Measurements from ENCODE around the gene GATC. TPM values are rescaled to one million over a fixed set of nuclear protein-coding genes. Genes with fewer than 3 reads are reported as not detected.

The GATC gene
- total RNA-seq, 1 donor from 2014 or later = 12.3 TPM

DNA sequence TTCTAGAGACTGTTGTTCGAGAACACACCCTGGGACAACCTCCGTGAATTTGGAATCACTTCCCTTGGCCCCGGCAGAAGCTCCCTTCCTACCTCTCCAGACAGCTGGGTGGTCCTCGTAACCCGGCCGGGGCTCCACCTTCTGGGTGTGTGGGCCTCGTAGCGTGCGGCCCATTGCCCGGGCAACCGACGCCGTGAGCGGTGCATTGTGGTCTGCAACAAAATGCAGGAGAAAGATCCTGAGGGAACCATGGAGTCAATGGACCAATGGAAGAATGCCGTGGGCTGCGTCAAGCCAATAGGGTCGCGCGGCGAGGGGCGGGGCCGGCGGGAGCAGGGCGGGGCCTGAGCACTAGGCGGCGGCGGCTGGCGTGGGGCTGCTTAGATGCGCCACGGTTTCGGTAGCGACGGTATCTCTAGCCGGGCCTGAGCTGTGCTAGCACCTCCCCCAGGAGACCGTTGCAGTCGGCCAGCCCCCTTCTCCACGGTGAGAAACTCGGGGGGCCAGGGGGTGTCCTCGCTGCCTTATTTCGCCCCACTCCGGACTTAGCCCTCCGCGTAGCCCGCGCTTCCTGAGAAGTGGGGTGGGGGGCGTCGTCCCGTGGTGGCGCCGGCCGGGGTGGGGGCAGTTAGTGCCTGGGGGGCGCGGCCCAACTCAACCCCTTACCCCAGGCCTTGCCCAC lies 49.6 kb downstream of the GATC start, which contains the start of gene DYNLL1:
Gene DYNLL1 (plus strand): TSS at position 383 of the 682 bp plus-strand sequence. CDS start 309 bp downstream, outside the sequence.
- DNase-seq (ENCODE audit: low read depth) = peak; percentile 97

DNA sequence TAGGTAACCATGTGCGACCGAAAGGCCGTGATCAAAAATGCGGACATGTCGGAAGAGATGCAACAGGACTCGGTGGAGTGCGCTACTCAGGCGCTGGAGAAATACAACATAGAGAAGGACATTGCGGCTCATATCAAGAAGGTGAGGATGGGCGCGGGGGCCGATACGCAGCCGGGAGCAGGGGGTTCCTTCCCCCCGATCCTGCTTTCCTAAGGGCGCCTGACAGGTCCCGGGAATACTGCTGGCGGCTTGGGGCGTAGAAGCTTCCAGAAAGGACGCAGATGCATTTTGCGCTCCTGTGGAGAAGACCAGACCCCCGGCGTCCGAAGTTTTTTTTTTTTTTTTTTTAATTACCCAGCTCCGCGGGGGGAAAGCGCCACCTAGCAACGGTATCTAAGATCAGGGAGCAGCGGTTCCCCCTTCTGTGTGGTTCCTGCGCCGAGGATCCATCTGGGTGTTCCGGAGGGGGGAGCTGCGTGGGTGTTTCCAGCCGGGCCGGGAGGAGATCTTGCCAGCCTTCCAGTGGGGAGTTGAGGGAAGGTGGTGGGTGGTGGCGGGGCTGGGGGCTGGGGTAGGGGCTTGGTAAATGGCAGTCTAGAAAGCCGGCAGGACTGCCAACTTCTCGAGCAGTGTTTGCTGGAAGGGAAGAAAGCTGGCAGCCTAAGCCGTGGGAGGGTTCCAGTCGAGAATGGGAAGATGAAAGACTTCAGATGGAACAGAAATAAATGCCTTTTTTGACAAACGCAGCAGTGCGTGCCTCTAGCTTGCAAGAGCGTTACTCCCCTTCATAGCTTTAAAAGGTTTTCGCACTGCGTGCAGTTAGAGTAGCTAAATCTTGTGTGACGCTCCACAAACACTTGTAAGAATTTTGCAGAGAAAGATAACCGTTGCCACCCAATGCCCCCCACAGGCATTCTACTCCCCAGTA lies 50.4 kb downstream of the GATC start:
- DNase-seq (ENCODE audit: low read depth) = peak; percentile 68

DNA sequence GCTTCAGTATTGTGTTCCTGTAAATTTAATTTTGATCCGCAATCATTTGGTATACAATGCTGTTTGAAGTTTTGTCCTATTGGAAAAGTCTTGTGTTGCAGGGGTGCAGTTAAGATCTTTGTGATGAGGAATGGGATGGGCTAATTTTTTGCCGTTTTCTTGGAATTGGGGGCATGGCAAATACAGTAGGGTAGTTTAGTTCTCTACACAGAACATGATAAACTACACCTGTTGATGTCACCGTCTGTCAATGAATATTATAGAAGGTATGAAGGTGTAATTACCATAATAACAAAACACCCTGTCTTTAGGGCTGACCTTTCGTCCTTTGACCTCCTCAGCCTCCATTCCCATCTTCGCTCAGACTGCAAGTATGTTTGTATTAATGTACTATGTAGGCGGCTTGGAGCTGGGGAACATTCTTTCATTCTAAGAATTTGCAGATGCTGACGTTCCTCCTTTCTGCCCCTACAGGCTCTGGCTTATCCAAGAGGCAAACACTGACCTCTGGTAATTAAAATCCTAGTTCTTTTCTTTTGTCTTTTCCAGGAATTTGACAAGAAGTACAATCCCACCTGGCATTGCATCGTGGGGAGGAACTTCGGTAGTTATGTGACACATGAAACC lies 51.4 kb downstream of the GATC start:
- DNase-seq (ENCODE audit: low read depth) = no peak

DNA sequence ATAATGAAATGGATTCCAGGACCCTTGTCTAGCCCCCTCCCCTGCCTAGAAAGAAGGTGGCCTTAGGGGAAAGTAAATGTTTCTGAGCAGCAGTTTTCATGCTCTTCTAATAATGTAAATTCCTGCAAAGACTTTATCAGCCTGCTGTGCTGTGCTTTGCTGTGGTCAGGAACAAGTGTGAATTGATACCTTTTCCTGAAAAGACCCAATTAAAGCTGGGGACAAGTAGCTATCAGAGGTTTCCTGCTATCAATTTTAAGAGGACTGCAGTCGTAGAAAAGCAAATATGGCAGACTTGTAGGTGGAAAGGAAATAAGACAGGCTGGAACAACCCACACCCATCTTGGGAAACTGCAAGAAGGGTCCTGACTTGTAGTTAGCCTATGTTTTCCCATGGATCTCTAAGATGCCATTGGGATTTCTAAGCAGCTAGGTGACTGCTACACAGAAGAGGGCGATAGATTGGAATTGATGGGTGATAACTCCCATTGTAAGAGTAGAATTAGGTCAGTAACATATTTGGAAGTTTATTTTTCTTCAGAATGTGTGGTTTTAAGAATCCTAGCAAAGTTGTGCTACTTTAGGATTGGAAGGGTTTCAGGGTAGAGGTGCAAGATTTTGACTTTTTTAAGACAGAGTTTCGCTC lies 52.7 kb downstream of the GATC start:
- no peak for DNase-seq (ENCODE audit: low read depth)

DNA sequence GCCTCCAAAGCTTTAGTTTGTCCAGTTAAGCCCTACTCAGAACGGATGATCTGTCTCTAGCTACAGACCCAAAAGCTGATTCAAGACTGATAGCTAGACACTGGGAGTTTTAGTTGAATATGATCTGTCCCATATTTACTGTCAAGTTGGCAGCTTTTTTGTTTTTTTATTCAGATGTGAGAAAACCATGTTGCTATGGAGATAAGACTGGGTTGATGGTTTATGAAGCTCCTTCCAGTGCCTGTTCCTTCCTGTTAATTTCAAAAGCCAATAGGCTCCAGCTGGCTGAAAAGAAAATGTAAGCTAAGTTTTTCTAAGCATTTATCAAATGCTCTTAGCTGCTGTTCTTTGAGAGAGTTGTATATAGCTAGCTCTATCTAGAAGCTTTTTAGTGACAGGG lies 54.3 kb downstream of the GATC start:
- DNase-seq (ENCODE audit: low read depth) = peak; percentile 16

DNA sequence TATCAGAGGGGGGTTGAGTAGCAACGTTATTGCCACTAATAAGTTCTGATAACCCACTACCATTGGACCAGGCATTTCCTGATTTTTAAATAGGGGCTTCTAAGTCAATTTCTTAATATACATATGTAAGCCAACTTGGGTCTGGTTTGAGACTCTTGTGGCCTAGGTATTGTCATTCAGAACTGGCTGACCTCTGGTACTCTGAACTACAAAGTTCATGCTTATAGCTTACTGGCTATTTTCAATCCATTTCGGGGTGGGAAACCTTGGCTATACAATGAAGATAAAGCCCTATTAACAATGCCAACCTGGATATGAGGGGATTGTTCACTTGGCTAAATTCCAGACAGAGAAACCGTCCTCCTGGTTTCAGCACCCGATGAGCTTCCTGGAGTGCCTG lies 58.3 kb downstream of the GATC start:
- no peak for DNase-seq (ENCODE audit: low read depth)

DNA sequence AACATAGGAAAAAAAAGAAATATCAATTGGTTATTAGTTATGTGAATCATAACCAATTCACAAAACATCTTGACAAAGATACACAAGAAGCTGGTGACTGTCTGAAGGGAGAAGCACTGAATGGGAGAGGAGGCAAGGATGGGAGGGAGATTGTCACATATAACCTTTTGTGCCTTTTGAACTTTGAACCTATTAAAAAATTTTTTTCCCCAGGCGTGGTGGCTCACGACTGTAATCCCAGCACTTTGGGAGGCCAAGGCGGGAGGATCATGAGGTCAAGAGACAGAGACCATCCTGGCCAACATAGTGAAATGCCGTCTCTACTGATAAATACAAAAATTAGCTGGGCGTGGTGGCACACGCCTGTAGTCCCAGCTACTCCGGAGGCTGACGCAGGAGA lies 62.3 kb downstream of the GATC start:
- DNase-seq (ENCODE audit: low read depth) = no peak

Other genes with a start within 250 kb of the GATC start
- 2,822 and 3,245 TPM in 2 replicates for gene RPLP0, start 245.3 kb upstream of the GATC start, total RNA-seq
- gene PXN, start 180.7 kb upstream of the GATC start, total RNA-seq = 98.8 and 128 TPM in 2 replicates
- gene RNU4-2, start 154.5 kb upstream of the GATC start, total RNA-seq = not detected in 2 replicates
- gene RNU4-1, start 153.2 kb upstream of the GATC start, total RNA-seq = not detected in 2 replicates
- gene SIRT4, start 144.1 kb upstream of the GATC start, total RNA-seq = 4.5 and 5.6 TPM in 2 replicates
- gene PLA2G1B, start 118.7 kb upstream of the GATC start, total RNA-seq = not detected in 2 replicates
- 0.35 TPM in 1 of 2 replicates, not detected in the other for gene MSI1, start 77.3 kb upstream of the GATC start, total RNA-seq
- gene COX6A1, start 8.3 kb upstream of the GATC start, total RNA-seq = 281 and 325 TPM in 2 replicates
- 57.0 and 61.0 TPM in 2 replicates for gene TRIAP1, start 60 bp upstream of the GATC start, total RNA-seq
- 56.6 and 61.6 TPM in 2 replicates for gene SRSF9, start 23.3 kb downstream of the GATC start, total RNA-seq
- 329 and 397 TPM in 2 replicates for gene DYNLL1, start 49.7 kb downstream of the GATC start, total RNA-seq
- gene COQ5, start 82.7 kb downstream of the GATC start, total RNA-seq = 28.6 and 30.5 TPM in 2 replicates
- gene RNF10, start 87.9 kb downstream of the GATC start, total RNA-seq = 89.2 and 109 TPM in 2 replicates
- gene POP5, start 135.0 kb downstream of the GATC start, total RNA-seq = 23.8 and 29.6 TPM in 2 replicates
- not detected in 2 replicates for gene CABP1, start 194.2 kb downstream of the GATC start, total RNA-seq
- gene MLEC, start 240.7 kb downstream of the GATC start, total RNA-seq = 95.0 and 115 TPM in 2 replicates